ENCODE measurements around the gene MPO.

The MPO gene

DNA sequence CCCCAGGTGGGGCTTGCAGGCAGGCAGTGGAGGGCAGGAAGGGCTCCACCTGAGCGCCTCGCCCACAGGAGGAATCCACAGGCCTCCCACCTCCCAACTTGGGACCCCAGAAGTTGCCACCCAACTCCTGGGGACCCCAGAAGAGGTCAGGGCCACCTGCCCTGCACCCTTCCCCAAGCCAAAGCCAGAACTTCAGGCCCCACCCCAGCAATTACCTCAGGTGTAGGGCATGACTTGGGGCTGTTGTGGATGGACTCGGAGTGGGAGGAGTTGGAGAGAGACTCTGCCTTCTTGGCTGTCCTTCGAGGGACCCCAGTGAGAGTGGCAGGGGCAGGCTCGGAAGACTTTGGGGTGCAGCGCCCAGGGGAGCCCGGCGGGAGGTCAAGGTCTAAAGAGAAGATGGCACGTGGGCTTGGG is 37.3 kb upstream of the MPO start:
- 86% methylated on average over 7 of the region's 9 CpGs for WGBS
- H3K4me1 ChIP-seq (ENCODE audit: control insufficient read depth, insufficient read depth, low read depth, low read length): no peaks in the 10 kb centered on the region

GRCh38 chr17:58317421-58318064 is 36.8 kb upstream of the MPO start:
- Histone ChIP-seq H2BK15ac (ENCODE audit: low read depth, poor library complexity, severe bottlenecking) (no peak overlapping the region), H4K91ac (ENCODE audit: low read length) (no peak overlapping the region), H3K4me2 (ENCODE audit: low read length, poor library complexity, severe bottlenecking) (no peak overlapping the region), H3K9ac (ENCODE audit: low read length) (no peak overlapping the region), H3K4me1 (ENCODE audit: control insufficient read depth, insufficient read depth, low read depth, low read length) (no peaks in the 10 kb centered on the region), H2AK5ac (ENCODE audit: low read length, severe bottlenecking) (no peak overlapping the region), H3K14ac (ENCODE audit: low read length in 2 of 2) (no peak overlapping the region), H3K23ac (ENCODE audit: low read length in 2 of 2) (no peak overlapping the region), H3K27me3 (ENCODE audit: control insufficient read depth in 1 of 2, insufficient read depth in 1 of 2, low read length in 2 of 2) (peaks cover 17 to 21% of the 10 kb centered on the region in 2 experiments), H3K27ac (ENCODE audit: low read length, poor library complexity, severe bottlenecking) (no peak overlapping the region), H3K36me3 (ENCODE audit: control insufficient read depth in 1 of 2, insufficient read depth in 2 of 2, low read depth in 1 of 2, low read length in 2 of 2) (no peaks in the 10 kb centered on the region), H3K18ac (ENCODE audit: low read depth in 1 of 2, low read length in 2 of 2) (no peak overlapping the region), H3K79me1 (replicated peaks; ENCODE audit: low read length, poor library complexity, severe bottlenecking) (no peaks in the 10 kb centered on the region), H2AFZ (ENCODE audit: low read depth, low read length) (no peak overlapping the region), H3K4me3 (ENCODE audit: insufficient read depth in 1 of 2, low read depth in 1 of 2, low read length in 2 of 2) (no peak overlapping the region), H2BK5ac (ENCODE audit: low read depth, low read length, poor library complexity, severe bottlenecking) (no peak overlapping the region), H3K4ac (ENCODE audit: low read depth in 1 of 2, low read length in 2 of 2) (no peak overlapping the region), H2BK12ac (ENCODE audit: low read length in 2 of 2) (no peak overlapping the region), H2BK120ac (ENCODE audit: low read depth, low read length) (no peak overlapping the region), H3K9me3 (ENCODE audit: control insufficient read depth, low read length) (no peaks in the 10 kb centered on the region), H4K8ac (ENCODE audit: low read length) (no peak overlapping the region)
- 25% methylated on average over 3 of the region's 5 CpGs for WGBS
- DNase-seq: peak; percentile 66

More for the DNA sequence above, 37.3 kb upstream of the MPO start:
- no peak overlapping the region for H2BK5ac ChIP-seq (ENCODE audit: low read depth, low read length, poor library complexity, severe bottlenecking)
- no peak overlapping the region for H4K8ac ChIP-seq (ENCODE audit: low read length)
- H2AK5ac ChIP-seq (ENCODE audit: low read length, severe bottlenecking): no peak overlapping the region
- H3K79me1 ChIP-seq (replicated peaks; ENCODE audit: low read length, poor library complexity, severe bottlenecking): no peaks in the 10 kb centered on the region
- no peak overlapping the region for H2BK120ac ChIP-seq (ENCODE audit: low read depth, low read length)
- no peak for DNase-seq
- H2BK12ac ChIP-seq (ENCODE audit: low read length in 2 of 2): no peak overlapping the region
- H2AFZ ChIP-seq (ENCODE audit: low read depth, low read length): no peak overlapping the region
- no peak overlapping the region for H4K91ac ChIP-seq (ENCODE audit: low read length)
- no peak overlapping the region for H2BK15ac ChIP-seq (ENCODE audit: low read depth, poor library complexity, severe bottlenecking)
- H3K23ac ChIP-seq (ENCODE audit: low read length in 2 of 2): no peak overlapping the region
- H3K27ac ChIP-seq (ENCODE audit: low read length, poor library complexity, severe bottlenecking): no peak overlapping the region
- no peak overlapping the region for H3K9ac ChIP-seq (ENCODE audit: low read length)
- no peaks in the 10 kb centered on the region for H3K9me3 ChIP-seq (ENCODE audit: control insufficient read depth, low read length)
- H3K4me2 ChIP-seq (ENCODE audit: low read length, poor library complexity, severe bottlenecking): no peak overlapping the region
- H3K18ac ChIP-seq (ENCODE audit: low read depth in 1 of 2, low read length in 2 of 2): no peak overlapping the region
- no peak overlapping the region for H3K4me3 ChIP-seq (ENCODE audit: insufficient read depth in 1 of 2, low read depth in 1 of 2, low read length in 2 of 2)
- H3K27me3 ChIP-seq (ENCODE audit: control insufficient read depth in 1 of 2, insufficient read depth in 1 of 2, low read length in 2 of 2): peaks cover 22 to 26% of the 10 kb centered on the region in 2 experiments
- H3K14ac ChIP-seq (ENCODE audit: low read length in 2 of 2): no peak overlapping the region
- peaks cover 0 to 3% of the 10 kb centered on the region in 2 experiments for H3K36me3 ChIP-seq (ENCODE audit: control insufficient read depth in 1 of 2, insufficient read depth in 2 of 2, low read depth in 1 of 2, low read length in 2 of 2)
- no peak overlapping the region for H3K4ac ChIP-seq (ENCODE audit: low read depth in 1 of 2, low read length in 2 of 2)

DNA sequence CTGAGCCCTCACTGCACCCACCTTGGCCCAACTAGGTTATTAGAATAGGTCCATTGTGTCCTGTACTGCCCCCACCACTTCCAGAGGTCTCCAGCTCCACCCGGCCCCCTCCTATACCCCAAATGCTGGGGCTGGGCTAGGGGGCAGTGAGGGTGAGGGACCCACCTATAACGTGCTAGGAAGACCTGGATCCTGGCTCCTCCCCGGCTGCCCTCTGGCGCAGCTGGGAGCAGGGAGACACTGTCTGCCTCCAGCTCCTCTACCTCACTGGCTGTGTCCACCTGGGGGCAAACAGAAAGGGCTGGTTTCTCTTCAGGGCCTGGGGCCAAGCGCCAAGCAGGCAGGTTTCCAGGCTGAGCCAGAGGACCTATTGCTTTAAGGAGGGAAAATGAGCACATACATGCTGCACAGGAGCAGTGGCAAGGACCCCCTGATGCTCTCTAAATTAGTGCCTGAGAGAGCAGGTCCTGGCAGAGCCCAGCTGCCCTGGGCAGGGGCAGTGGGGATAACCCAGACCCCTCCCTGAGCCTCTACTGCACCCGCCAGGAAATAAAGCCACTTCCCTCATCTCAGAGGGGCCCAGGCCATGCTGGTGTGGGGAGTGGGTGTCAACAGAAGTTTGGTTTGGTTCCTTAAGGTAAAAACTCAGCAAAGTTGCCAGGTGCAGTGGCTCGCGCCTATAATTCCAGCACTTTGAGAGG is 35.7 kb upstream of the MPO start:
- no peak overlapping the region for H3K27ac ChIP-seq (ENCODE audit: low read length, poor library complexity, severe bottlenecking)
- no peaks in the 10 kb centered on the region for H3K79me1 ChIP-seq (replicated peaks; ENCODE audit: low read length, poor library complexity, severe bottlenecking)
- H3K36me3 ChIP-seq (ENCODE audit: control insufficient read depth in 1 of 2, insufficient read depth in 2 of 2, low read depth in 1 of 2, low read length in 2 of 2): no peaks in the 10 kb centered on the region
- no peak overlapping the region for H3K14ac ChIP-seq (ENCODE audit: low read length in 2 of 2)
- H3K9ac ChIP-seq (ENCODE audit: low read length): no peak overlapping the region
- no peaks in the 10 kb centered on the region for H3K4me1 ChIP-seq (ENCODE audit: control insufficient read depth, insufficient read depth, low read depth, low read length)
- no peak overlapping the region for H2AK5ac ChIP-seq (ENCODE audit: low read length, severe bottlenecking)
- no peak overlapping the region for H2BK12ac ChIP-seq (ENCODE audit: low read length in 2 of 2)
- no peak overlapping the region for H2BK15ac ChIP-seq (ENCODE audit: low read depth, poor library complexity, severe bottlenecking)
- H3K18ac ChIP-seq (ENCODE audit: low read depth in 1 of 2, low read length in 2 of 2): no peak overlapping the region
- H4K8ac ChIP-seq (ENCODE audit: low read length): no peak overlapping the region
- H3K9me3 ChIP-seq (ENCODE audit: control insufficient read depth, low read length): no peaks in the 10 kb centered on the region
- no peak overlapping the region for H3K4me3 ChIP-seq (ENCODE audit: insufficient read depth in 1 of 2, low read depth in 1 of 2, low read length in 2 of 2)
- H4K91ac ChIP-seq (ENCODE audit: low read length): no peak overlapping the region
- no peak overlapping the region for H3K4ac ChIP-seq (ENCODE audit: low read depth in 1 of 2, low read length in 2 of 2)
- no peak overlapping the region for H2BK120ac ChIP-seq (ENCODE audit: low read depth, low read length)
- H2AFZ ChIP-seq (ENCODE audit: low read depth, low read length): no peak overlapping the region
- no peak for DNase-seq
- WGBS: 80% methylated on average over 5 of the region's 8 CpGs
- no peak overlapping the region for H3K23ac ChIP-seq (ENCODE audit: low read length in 2 of 2)
- no peak overlapping the region for H3K4me2 ChIP-seq (ENCODE audit: low read length, poor library complexity, severe bottlenecking)
- peaks cover 11 to 20% of the 10 kb centered on the region in 2 experiments for H3K27me3 ChIP-seq (ENCODE audit: control insufficient read depth in 1 of 2, insufficient read depth in 1 of 2, low read length in 2 of 2)
- no peak overlapping the region for H2BK5ac ChIP-seq (ENCODE audit: low read depth, low read length, poor library complexity, severe bottlenecking)

DNA sequence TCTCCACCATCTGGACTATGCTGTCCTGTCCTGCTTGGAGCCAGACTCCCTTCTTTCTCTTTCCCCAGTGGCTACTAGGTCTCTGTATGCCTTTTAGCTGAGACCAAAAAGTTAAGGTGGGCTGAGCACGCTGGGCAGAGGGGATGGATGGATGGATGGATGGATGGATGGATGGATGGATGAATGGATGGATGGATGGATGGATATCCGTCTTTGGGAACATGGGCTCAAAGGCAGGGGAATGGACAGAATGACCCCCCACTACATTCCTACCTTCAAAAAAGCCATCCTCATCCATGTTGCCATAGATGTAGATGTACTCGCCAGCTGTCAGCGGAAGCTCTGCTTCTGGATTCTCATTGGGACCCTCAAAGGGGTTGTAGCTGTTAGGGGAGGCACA is 35.0 kb upstream of the MPO start:
- 100% methylated on average over 3 of the region's 4 CpGs for WGBS

More for the DNA sequence above, 35.0 kb upstream of the MPO start:
- H3K4ac ChIP-seq (ENCODE audit: low read depth in 1 of 2, low read length in 2 of 2): no peak overlapping the region
- H3K4me3 ChIP-seq (ENCODE audit: insufficient read depth in 1 of 2, low read depth in 1 of 2, low read length in 2 of 2): no peak overlapping the region
- H3K4me1 ChIP-seq (ENCODE audit: control insufficient read depth, insufficient read depth, low read depth, low read length): no peaks in the 10 kb centered on the region
- peaks cover 11 to 22% of the 10 kb centered on the region in 2 experiments for H3K27me3 ChIP-seq (ENCODE audit: control insufficient read depth in 1 of 2, insufficient read depth in 1 of 2, low read length in 2 of 2)
- H3K4me2 ChIP-seq (ENCODE audit: low read length, poor library complexity, severe bottlenecking): no peak overlapping the region
- H3K14ac ChIP-seq (ENCODE audit: low read length in 2 of 2): no peak overlapping the region
- no peak overlapping the region for H2BK12ac ChIP-seq (ENCODE audit: low read length in 2 of 2)
- H3K36me3 ChIP-seq (ENCODE audit: control insufficient read depth in 1 of 2, insufficient read depth in 2 of 2, low read depth in 1 of 2, low read length in 2 of 2): no peaks in the 10 kb centered on the region
- no peak overlapping the region for H2AFZ ChIP-seq (ENCODE audit: low read depth, low read length)
- no peak overlapping the region for H4K91ac ChIP-seq (ENCODE audit: low read length)
- no peak overlapping the region for H2BK120ac ChIP-seq (ENCODE audit: low read depth, low read length)
- no peak overlapping the region for H2BK15ac ChIP-seq (ENCODE audit: low read depth, poor library complexity, severe bottlenecking)
- no peak overlapping the region for H3K27ac ChIP-seq (ENCODE audit: low read length, poor library complexity, severe bottlenecking)
- H3K9ac ChIP-seq (ENCODE audit: low read length): no peak overlapping the region
- no peak overlapping the region for H3K18ac ChIP-seq (ENCODE audit: low read depth in 1 of 2, low read length in 2 of 2)
- H4K8ac ChIP-seq (ENCODE audit: low read length): no peak overlapping the region
- H2BK5ac ChIP-seq (ENCODE audit: low read depth, low read length, poor library complexity, severe bottlenecking): no peak overlapping the region
- no peaks in the 10 kb centered on the region for H3K79me1 ChIP-seq (replicated peaks; ENCODE audit: low read length, poor library complexity, severe bottlenecking)
- H3K9me3 ChIP-seq (ENCODE audit: control insufficient read depth, low read length): no peaks in the 10 kb centered on the region
- no peak overlapping the region for H3K23ac ChIP-seq (ENCODE audit: low read length in 2 of 2)
- no peak overlapping the region for H2AK5ac ChIP-seq (ENCODE audit: low read length, severe bottlenecking)
- DNase-seq: no peak
